GM19397 (cell line): ENCODE results near the gene UCK2.

Source experiments
- ATAC-seq: cut with Tn5 transposase; IDR thresholded peaks from one replicate; pipeline ENCODE4 v1.9.1; 2021; ENCODE audit warnings: mild to moderate bottlenecking, moderate library complexity; ENCODE audit not compliant: unreplicated experiment

The UCK2 gene

GRCh38 chr1:165897326-165898303 lies 70.2 kb downstream of the UCK2 start:
- no peak for ATAC-seq

GRCh38 chr1:165898837-165899236 lies 71.4 kb downstream of the UCK2 start:
- ATAC-seq, result no peak

DNA sequence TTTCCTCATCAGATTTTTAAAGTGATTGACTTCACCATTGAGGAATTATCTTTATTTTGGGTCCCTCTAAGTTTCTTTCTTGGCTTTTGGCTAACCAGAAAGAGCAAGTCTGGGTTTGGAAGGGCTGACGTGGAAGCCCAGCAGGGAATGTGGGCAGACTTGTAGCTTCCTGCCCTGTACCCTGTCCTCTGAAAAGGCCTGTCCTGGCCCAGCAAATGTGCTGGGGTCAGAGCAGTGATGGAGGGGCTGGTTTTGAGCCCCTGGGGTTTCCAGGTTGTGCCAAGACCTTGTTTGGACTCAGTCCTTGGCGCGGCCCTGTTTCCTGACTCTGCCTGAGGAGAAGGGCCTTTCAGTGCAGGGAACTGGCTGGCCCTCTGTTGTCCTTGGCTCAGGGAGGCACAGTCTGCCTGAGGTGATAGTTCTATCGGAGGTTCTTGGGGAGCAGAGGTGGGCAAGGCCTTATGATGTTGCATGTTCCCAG lies 72.1 kb downstream of the UCK2 start:
- no peak for ATAC-seq

DNA sequence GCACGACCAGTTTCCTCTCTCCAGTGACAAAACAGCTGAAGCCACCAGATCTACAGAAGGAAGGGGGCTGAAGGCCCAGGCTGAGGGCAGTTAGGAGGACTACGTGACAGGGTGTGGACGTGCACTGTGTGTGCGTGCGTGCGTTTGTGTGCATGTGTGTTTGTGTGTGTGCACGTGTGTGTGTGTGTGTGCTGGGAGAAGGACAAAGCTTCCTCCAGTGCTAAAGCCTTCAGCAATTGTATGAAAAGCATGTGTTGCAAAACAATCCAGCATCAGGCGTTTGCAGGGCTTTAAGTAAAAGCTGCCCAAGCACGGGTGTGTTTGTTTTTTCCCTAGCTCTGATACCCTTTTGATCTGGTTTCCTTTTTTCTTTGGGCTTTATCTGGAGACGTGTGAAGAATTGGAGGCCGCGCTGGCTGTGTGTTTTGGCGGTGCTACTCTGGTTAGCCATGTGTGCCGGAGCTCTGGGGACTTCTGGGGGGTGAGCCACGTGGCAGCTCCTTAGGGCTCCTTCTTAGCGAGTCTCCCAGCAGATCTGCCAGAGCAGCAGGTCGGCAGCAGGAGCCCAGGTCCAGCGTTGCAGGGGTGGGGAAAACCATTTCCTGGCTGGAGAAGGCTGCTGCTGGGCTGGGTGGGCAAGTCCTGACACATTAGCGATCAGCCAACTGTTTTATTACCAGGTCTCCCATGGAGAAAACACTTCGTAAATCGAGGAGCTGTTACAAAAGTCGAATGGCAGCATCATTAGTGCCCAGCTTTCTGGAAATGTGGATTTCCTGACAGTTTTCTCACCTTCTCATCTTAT lies 73.4 kb downstream of the UCK2 start:
- no peak for ATAC-seq

DNA sequence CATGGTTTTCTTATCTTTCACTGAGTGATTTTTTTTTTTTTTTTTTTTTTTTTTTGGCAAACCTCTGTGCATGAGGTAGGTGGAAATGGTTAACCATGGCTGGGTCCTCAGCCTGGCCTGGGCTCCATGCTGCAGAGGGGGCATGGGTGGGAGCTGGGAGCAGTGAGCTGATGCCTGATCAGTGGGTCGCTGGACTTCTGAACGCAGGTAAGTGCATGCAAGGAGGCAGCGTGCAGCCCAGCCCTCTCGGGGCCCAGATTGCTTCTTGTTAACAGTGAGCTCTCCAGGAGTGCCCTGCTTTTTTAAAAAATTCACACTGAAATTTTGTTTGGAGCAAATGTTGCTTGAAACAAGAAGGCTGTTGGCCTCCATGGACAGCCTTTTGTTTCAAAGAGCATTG lies 75.2 kb downstream of the UCK2 start:
- no peak for ATAC-seq

DNA sequence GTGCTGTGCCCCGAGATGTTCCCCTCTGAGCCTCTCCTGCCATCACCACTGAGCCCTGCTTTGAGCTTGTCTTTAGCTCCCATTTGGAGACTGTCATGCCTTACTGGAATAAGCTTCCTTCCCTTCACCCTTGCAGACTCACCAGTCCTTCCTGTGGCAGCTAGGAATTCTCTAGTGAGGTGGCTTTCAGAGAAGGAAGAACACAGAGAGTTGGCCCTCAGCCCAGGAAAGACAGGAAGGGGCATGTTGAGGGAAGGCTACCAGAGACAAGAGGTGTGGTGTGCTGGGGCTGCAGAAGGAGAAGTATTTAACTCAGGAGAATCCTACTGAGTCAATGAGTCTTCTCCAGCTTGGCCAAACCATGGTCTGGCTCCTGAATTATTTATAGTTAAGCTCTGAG lies 76.3 kb downstream of the UCK2 start:
- no peak for ATAC-seq

GRCh38 chr1:165904948-165905347 lies 77.5 kb downstream of the UCK2 start:
- no peak for ATAC-seq

GRCh38 chr1:165905853-165906252 lies 78.4 kb downstream of the UCK2 start:
- ATAC-seq, result no peak

DNA sequence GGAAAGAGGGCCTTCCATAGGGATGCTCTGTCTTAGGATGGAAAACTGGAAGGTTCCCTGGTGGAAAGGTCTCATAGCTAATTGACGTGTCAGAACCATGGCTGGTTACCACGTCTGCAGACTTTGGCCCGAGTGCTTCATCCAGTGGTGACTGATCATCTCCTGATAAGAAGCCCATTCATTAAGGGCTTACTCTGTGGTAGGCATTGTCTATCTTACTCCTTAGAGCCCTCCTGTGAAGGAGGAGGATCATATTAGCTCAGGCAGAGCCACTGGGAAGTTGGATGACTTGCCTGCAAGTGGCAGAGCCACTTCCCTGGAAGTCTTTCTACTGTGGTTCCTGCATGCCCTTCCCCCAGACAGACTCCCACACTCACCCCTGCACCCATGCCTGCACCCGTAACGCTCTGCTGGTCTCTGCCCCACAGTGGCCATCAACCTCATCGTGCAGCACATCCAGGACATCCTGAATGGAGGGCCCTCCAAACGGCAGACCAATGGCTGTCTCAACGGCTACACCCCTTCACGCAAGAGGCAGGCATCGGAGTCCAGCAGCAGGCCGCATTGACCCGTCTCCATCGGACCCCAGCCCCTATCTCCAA lies 79.9 kb downstream of the UCK2 start:
- ATAC-seq, result no peak

GRCh38 chr1:165910764-165911421 lies 83.5 kb downstream of the UCK2 start:
- ATAC-seq, result no peak

- no peak for ATAC-seq
Observed at GRCh38 chr1:165911609-165912281, 84.3 kb downstream of the UCK2 start.

DNA sequence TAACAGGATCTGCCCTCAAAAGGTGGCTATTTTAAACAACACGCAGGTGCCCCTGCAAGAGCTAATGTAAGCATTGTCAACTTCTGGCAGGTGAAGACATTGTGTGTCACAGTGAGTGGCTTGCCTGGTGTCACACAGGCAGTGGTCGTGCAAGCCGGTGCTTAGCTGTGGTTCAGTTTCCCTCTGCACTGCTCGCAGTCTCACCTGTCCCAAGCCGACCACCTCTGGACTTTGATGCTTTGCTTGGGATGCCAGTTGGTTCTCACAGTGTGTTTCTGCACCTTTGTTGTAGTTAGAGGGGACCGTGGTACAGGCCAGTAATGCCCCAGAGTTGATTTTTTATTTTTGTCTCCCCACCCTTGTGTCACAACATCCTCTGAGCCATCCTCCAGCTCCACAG lies 85.2 kb downstream of the UCK2 start:
- no peak for ATAC-seq

DNA sequence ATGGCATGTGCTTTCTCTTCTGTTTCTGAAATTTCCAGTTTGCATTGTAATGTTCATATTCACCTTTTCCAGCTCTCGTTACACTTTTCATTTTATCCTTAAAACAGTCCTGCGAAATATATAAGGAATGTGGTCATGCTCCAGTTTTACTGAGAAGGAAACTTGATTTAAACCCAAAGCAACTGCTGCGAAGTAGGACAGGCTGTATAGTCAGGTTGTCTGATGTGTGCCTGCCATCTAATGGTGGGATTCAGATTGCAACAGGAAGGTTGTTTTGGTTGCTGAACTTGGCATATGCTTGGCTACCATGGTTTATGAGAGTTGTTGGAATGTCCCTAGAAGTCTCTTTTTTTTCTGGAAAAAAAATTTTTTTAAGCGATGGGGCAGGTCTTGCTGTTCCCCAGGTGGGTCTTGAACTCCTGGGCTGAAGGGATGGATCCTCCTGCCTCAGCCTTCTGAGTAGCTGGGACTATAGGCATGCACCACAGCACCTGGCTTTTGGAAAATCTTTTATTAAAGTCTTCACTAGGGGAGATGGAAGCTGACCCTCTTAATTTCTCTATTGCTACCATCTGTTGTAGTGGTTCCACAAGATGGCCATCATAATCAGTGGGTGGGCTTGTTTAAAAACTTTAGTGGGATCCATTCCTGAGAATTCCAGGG lies 86.9 kb downstream of the UCK2 start:
- no peak for ATAC-seq

DNA sequence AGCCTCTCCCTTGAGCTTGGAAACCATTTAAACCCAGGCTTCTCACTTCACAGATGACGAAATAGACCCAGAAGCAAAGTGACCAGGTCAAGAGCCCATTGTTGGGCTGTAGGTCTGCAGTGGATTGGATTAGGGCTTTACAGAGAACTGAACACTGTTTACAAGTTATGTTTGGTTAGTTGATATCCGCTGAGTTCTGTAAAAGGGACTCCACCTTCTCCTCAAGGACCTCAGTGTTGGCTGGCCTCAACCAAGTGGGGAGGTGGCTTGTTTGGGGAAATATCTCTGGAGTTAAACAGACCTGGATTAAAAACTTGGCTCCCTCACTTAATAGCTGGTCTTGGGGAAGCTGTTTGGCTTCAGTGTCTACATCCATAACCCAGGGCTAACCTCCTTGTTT lies 88.1 kb downstream of the UCK2 start:
- no peak for ATAC-seq

- no peak for ATAC-seq
Observed at GRCh38 chr1:165915932-165916348, 88.5 kb downstream of the UCK2 start.

GRCh38 chr1:165917166-165917565 lies 89.8 kb downstream of the UCK2 start:
- ATAC-seq, result no peak

- ATAC-seq, result no peak
Observed at GRCh38 chr1:165924117-165924516, 96.7 kb downstream of the UCK2 start.

GRCh38 chr1:165925498-165926079 lies 98.2 kb downstream of the UCK2 start:
- no peak for ATAC-seq

GRCh38 chr1:165927169-165927568 lies 99.8 kb downstream of the UCK2 start:
- peak; percentile 81 for ATAC-seq
